GM19467 (cell line): Measurements from ENCODE around the gene GPX4.

Experiments
- ATAC-seq: cut with Tn5 transposase; IDR thresholded peaks from one replicate; pipeline ENCODE4 v1.9.1; 2021; ENCODE audit warnings: mild to moderate bottlenecking, moderate library complexity; ENCODE audit not compliant: unreplicated experiment

The GPX4 gene

DNA sequence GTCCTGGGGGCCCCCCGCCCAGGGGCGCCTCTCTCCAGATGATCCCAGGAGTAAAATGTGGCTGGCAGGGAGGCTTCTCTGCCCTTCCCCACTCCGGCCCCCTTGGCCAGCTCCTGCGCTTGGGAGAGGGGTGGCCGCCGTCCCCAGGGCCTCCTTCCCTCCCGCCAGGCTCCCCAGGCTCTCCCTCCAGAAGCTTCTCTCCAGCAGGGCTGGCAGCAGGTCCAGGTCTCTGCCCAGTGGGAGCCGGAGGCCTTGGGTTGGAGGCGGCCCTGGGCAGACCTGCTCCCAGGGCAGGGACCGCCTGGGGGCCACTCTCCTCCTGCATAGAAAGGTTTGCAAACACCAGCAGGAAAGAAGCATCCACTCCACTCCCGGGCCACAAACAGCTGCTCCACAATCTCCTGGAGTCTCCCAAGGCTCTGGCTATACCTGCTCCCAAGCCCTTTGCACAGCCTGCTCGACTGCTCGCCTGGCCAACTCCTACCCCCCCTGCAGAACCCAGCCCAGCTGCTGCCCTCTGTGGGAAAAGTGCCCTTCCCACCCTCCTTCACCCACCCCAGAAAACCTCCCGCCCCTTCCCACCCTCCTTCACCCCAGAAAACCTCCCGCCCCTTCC, 44.2 kb downstream of the GPX4 start:
- ATAC-seq = no peak

DNA sequence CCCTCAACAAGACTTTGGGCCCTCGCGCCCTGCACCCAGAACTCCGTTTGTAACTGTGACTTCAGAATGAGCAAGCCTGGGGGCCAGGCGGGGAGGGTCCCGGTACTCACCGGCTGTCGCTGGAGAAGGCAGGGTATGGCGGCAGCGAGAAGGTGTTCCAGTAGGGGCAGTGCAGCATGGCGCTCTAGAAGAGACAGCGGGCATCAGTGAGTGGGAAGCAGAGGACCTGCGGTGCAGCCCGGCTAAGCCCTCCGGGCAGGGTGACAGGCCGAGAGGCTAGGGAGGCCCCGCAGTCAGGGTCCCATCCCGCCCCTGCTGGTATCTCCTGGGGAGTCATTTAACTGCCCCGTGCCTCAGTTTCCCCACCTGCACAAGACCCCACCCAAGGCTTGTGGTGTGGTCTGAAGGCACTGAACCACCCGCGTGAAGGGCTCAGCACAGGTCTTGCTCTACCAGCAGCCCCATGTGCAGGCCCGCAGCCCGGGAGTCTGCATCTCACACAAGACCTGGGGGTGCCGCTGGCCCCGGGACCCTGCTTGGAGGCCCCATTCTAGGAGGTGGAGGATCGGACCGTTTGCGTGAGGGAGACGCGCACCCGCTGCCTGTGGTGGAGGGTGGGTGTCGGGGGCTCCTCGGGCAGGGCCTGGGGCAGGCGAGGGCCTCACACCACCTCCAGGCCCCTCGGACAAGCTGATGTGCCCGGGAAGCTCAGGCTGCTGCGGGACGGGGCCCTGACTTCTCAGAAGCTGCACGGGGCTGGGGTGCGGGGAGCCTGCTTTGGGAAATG, 45.7 kb downstream of the GPX4 start:
- ATAC-seq = no peak

- ATAC-seq = no peak
These were observed 46.7 kb downstream of the GPX4 start for GRCh38 chr19:1150333-1151036.

GRCh38 chr19:1151037-1151724, 47.4 kb downstream of the GPX4 start:
- ATAC-seq = no peak

- ATAC-seq = no peak
These were observed 48.3 kb downstream of the GPX4 start for GRCh38 chr19:1151917-1152587.

DNA sequence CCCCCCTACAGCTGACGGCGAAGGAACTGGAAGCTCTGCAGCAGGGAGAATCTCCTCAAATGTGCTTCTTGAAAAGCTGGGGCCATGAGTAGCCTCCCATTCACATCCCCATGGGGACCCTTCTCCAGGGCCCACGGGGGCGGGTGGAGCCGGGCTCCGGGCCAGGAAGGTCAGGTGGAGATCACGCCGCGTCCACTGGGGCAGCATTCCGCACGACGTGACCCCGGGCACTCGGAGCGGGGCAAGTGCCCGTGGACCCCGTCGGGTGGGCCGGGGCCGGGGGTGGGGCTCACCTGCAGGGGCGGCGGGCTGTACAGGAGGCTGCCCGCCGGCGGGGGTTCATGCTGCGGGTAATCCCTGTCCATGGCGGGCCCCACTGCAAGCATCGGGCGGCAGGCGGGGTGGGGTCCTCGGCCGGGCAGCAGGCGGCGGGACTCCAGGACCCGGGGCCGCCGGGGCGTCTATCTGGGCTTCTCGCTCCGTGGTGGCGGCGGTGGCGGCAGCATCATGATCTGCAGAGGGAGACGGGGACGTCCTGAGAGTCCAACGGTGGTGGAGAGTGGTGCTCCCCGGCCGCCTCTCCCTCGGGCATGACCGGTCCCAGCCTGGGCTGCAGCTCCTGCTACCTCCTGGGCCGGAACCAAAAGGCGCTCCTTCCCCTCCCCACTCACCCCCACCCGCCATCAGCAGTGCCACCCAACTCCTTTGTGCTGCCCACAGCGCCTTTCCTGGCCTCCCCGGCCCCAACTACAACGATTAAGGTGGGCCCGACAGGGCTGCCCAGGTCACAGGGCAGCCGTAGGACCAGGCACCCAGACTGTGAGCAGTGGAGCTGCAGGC, 50.3 kb downstream of the GPX4 start:
- no peak for ATAC-seq

DNA sequence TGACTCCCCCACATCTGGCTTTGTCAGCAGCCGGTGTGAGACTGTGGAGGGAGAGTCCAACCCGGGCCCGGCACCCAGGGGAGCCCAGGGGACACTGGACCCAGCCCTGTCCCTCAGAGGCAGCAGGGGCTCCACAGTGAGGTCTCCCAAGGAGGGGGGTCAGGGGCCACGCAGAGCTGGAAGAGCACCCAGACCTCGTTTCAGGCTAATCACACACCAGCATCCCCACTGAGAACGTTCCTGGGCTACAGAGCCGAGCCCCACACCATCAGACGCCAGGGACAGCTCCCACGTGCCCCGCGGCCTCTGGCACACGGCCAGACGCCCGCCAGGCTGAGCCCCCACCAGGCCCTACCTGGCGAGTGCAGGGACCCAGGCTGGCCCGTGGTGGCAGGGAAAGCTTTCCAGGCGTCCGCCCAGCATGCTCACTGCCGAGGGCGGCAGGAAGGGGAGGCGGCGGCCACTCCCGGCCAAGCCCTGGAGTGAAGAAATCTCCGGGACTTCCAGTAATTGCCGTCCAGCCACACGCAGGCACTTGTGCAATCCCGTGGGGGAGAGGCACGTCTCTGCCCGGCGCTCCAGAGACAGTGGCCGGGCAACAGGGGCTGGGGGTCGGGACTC, 51.0 kb downstream of the GPX4 start:
- ATAC-seq = no peak

GRCh38 chr19:1155352-1156304, 51.8 kb downstream of the GPX4 start:
- no peak for ATAC-seq
